ENCODE data around the gene GPR82. TPM values are rescaled to one million over a fixed set of nuclear protein-coding genes. Genes with fewer than 3 reads are reported as not detected.

The GPR82 gene
- total and polyA plus RNA-seq, 10 of the 15 experiments (the other 5 are each of a cell fraction or from before 2014, with no cell fraction given), result 0.23 to 1.7 (median 0.56) TPM

DNA sequence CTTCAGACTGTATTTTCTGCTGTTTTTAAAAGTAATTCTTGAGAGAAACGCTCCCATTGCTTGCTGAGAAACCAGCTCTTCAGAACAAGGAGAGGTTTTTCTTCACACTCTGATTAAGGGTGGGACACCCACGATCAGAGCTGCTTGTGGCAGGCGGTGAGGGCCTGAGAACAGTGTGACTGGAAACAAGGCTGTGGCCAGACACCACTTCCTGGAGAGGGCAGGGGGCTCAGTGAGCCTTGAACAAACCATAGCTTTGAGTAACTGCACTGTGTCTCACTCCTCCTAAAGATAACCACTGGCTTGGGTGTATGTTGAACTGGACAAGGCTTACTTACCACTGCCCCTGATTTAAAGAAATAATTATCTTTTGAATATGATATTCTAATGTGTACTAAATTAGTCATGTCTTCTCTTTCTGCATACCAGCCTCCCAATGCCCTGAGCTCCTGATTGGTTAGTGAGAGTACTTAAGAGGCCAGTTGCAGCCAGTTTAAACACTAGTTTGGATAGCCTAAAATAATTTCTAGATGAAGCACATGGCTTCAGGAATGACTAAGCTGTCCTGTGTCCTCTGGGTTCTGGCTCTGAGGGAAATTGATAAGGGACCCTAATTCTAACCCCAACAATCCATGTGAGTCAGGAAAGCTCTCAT is 3.7 kb upstream of the GPR82 start (continued):
- TF ChIP-seq, protein P1, sequence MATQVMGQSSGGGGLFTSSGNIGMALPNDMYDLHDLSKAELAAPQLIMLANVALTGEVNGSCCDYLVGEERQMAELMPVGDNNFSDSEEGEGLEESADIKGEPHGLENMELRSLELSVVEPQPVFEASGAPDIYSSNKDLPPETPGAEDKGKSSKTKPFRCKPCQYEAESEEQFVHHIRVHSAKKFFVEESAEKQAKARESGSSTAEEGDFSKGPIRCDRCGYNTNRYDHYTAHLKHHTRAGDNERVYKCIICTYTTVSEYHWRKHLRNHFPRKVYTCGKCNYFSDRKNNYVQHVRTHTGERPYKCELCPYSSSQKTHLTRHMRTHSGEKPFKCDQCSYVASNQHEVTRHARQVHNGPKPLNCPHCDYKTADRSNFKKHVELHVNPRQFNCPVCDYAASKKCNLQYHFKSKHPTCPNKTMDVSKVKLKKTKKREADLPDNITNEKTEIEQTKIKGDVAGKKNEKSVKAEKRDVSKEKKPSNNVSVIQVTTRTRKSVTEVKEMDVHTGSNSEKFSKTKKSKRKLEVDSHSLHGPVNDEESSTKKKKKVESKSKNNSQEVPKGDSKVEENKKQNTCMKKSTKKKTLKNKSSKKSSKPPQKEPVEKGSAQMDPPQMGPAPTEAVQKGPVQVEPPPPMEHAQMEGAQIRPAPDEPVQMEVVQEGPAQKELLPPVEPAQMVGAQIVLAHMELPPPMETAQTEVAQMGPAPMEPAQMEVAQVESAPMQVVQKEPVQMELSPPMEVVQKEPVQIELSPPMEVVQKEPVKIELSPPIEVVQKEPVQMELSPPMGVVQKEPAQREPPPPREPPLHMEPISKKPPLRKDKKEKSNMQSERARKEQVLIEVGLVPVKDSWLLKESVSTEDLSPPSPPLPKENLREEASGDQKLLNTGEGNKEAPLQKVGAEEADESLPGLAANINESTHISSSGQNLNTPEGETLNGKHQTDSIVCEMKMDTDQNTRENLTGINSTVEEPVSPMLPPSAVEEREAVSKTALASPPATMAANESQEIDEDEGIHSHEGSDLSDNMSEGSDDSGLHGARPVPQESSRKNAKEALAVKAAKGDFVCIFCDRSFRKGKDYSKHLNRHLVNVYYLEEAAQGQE (IDR thresholded peaks at IDR 0.05; ENCODE audit: low read depth, low read length), result no peak
- TF ChIP-seq, protein P2, sequence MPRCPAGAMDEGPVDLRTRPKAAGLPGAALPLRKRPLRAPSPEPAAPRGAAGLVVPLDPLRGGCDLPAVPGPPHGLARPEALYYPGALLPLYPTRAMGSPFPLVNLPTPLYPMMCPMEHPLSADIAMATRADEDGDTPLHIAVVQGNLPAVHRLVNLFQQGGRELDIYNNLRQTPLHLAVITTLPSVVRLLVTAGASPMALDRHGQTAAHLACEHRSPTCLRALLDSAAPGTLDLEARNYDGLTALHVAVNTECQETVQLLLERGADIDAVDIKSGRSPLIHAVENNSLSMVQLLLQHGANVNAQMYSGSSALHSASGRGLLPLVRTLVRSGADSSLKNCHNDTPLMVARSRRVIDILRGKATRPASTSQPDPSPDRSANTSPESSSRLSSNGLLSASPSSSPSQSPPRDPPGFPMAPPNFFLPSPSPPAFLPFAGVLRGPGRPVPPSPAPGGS (IDR thresholded peaks at IDR 0.05; ENCODE audit: borderline replicate concordance, insufficient read depth, low read depth, low read length, poor library complexity, severe bottlenecking), result no peak
- TF ChIP-seq MTA2 (IDR thresholded peaks at IDR 0.05; ENCODE audit: low read depth) (no peak), TCF12 (IDR thresholded peaks at IDR 0.05; ENCODE audit: low read depth, low read length) (no peak), ZNF274 (IDR thresholded peaks at IDR 0.05; ENCODE audit: insufficient read depth, insufficient read length) (no peak), IRF4 (IDR thresholded peaks at IDR 0.05; ENCODE audit: low read depth, low read length) (no peak), ESRRA (IDR thresholded peaks at IDR 0.05; ENCODE audit: low read length) (no peak), RBBP5 (conservative IDR thresholded peaks at IDR 0.05) (no peak), ZBTB11 (CRISPR knock-in tag; IDR thresholded peaks at IDR 0.05) (no peak)
- TF ChIP-seq, protein P3, sequence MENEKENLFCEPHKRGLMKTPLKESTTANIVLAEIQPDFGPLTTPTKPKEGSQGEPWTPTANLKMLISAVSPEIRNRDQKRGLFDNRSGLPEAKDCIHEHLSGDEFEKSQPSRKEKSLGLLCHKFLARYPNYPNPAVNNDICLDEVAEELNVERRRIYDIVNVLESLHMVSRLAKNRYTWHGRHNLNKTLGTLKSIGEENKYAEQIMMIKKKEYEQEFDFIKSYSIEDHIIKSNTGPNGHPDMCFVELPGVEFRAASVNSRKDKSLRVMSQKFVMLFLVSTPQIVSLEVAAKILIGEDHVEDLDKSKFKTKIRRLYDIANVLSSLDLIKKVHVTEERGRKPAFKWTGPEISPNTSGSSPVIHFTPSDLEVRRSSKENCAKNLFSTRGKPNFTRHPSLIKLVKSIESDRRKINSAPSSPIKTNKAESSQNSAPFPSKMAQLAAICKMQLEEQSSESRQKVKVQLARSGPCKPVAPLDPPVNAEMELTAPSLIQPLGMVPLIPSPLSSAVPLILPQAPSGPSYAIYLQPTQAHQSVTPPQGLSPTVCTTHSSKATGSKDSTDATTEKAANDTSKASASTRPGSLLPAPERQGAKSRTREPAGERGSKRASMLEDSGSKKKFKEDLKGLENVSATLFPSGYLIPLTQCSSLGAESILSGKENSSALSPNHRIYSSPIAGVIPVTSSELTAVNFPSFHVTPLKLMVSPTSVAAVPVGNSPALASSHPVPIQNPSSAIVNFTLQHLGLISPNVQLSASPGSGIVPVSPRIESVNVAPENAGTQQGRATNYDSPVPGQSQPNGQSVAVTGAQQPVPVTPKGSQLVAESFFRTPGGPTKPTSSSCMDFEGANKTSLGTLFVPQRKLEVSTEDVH (IDR thresholded peaks at IDR 0.05; ENCODE audit: low read depth, partially characterized antibody), result no peak
- TF ChIP-seq, protein P4, sequence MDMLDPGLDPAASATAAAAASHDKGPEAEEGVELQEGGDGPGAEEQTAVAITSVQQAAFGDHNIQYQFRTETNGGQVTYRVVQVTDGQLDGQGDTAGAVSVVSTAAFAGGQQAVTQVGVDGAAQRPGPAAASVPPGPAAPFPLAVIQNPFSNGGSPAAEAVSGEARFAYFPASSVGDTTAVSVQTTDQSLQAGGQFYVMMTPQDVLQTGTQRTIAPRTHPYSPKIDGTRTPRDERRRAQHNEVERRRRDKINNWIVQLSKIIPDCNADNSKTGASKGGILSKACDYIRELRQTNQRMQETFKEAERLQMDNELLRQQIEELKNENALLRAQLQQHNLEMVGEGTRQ (IDR thresholded peaks at IDR 0.05; ENCODE audit: borderline replicate concordance, low read depth, low read length), result no peak
- TF ChIP-seq, protein P5, sequence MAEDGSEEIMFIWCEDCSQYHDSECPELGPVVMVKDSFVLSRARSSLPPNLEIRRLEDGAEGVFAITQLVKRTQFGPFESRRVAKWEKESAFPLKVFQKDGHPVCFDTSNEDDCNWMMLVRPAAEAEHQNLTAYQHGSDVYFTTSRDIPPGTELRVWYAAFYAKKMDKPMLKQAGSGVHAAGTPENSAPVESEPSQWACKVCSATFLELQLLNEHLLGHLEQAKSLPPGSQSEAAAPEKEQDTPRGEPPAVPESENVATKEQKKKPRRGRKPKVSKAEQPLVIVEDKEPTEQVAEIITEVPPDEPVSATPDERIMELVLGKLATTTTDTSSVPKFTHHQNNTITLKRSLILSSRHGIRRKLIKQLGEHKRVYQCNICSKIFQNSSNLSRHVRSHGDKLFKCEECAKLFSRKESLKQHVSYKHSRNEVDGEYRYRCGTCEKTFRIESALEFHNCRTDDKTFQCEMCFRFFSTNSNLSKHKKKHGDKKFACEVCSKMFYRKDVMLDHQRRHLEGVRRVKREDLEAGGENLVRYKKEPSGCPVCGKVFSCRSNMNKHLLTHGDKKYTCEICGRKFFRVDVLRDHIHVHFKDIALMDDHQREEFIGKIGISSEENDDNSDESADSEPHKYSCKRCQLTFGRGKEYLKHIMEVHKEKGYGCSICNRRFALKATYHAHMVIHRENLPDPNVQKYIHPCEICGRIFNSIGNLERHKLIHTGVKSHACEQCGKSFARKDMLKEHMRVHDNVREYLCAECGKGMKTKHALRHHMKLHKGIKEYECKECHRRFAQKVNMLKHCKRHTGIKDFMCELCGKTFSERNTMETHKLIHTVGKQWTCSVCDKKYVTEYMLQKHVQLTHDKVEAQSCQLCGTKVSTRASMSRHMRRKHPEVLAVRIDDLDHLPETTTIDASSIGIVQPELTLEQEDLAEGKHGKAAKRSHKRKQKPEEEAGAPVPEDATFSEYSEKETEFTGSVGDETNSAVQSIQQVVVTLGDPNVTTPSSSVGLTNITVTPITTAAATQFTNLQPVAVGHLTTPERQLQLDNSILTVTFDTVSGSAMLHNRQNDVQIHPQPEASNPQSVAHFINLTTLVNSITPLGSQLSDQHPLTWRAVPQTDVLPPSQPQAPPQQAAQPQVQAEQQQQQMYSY (CRISPR knock-in tag; IDR thresholded peaks at IDR 0.05), result no peak

All from GM12878 (cell line).